Heart right ventricle (tissue), 16 donors: ENCODE measurements around the gene MLXIPL. TPM values are rescaled to one million over a fixed set of nuclear protein-coding genes. Genes with fewer than 3 reads are reported as not detected.

Source experiments
- ATAC-seq, 8 donors: fragments of 200-7000 bp; cut with Tn5 transposase; one replicate each; pipeline ENCODE4 v1.9.1; 2020; ENCODE audit warnings: mild to moderate bottlenecking in 8 of 8, moderate library complexity in 8 of 8, moderate number of reproducible peaks in 1 of 8
- DNase-seq, 2 donors: peaks; one replicate each; pipeline ENCODE4 v3.0.0-alpha.2; 2020
- H3K27ac ChIP-seq, 10 donors: fragments of 200-600 bp; sonication (generic) in 2 of 10; one replicate each; pipeline versions ENCODE4 v1.5.0 to v1.8.0; 2020 to 2022; ENCODE audit warnings: mild to moderate bottlenecking in 3 of 10
- H3K27me3 ChIP-seq, 7 donors: fragments of 200-600 bp; one replicate each; pipeline ENCODE4 v1.8.0; 2021 to 2022; ENCODE audit warnings: mild to moderate bottlenecking in 2 of 7
- H3K36me3 ChIP-seq, 9 donors: fragments of 200-600 bp; sonication (generic) in 1 of 9; one replicate each; pipeline versions ENCODE4 v1.5.0 to v1.8.0; 2020 to 2022; ENCODE audit warnings: mild to moderate bottlenecking in 2 of 9
- H3K4me1 ChIP-seq, 9 donors: fragments of 200-600 bp; sonication (generic) in 1 of 9; one replicate each; pipeline versions ENCODE4 v1.5.0 to v1.8.0; 2020 to 2022; ENCODE audit warnings: mild to moderate bottlenecking in 4 of 9
- H3K4me3 ChIP-seq, 10 donors: fragments of 200-600 bp; sonication (generic) in 2 of 10; one replicate each; pipeline versions ENCODE4 v1.5.0 to v1.8.0; 2020 to 2022; ENCODE audit warnings: mild to moderate bottlenecking in 7 of 10, moderate library complexity in 2 of 10
- H3K9me3 ChIP-seq, 11 donors: fragments of 200-600 bp in 10 of 11; sonication (generic) in 2 of 11; one replicate each; pipeline versions ENCODE4 v1.5.0 to v1.8.0; 2013 to 2022; ENCODE audit warnings: mild to moderate bottlenecking in 2 of 11, control low read depth in 1 of 11, moderate library complexity in 1 of 11
- WGBS, 2 donors: extraction: QIAGEN DNeasy Blood & Tissue Kit; methylation state at CpG; one replicate each; pipeline ENCODE4 v1.1.7; 2013; ENCODE audit warnings: inconsistent platforms in 1 of 2; 5-methylcytosine and 5-hydroxymethylcytosine counted together
- intact Hi-C, 10 donors: fragments of 100-400 bp; cut with DNase I; formaldehyde crosslinking; loops; one replicate each; pipeline versions ENCODE4 v1.11.1 to v1.14.2; 2022
- polyA plus RNA-seq, 2 donors: library from polyadenylated mRNA; stranded (reverse); fragments of 200-250 nt; gene quantifications; one replicate each; pipeline ENCODE4 v1.2.3, GENCODE V29; 2013
- total RNA-seq, 10 donors: library from RNA; stranded (reverse); fragmentation: NEBNext Ultra II Directional in 3 of 10; extraction: Animal tissue kit (Norgen Biotek cat#: 25700) in 3 of 10; gene quantifications; one replicate each; pipeline versions ENCODE4 v1.2.1 to v1.2.4, GENCODE V29; 2021 to 2023
- TF ChIP-seq, protein P1 (sequence below), 9 donors: fragments of 200-600 bp; sonication (generic) in 2 of 9; IDR thresholded peaks; one replicate each; pipeline versions ENCODE4 v1.5.0 to v1.8.0; 2021 to 2022; ENCODE audit warnings: antibody characterized with exemption in 9 of 9, mild to moderate bottlenecking in 5 of 9, moderate library complexity in 1 of 9
- donor health status: Arrhythmogenic right ventricular cardiomyopathy.
- donor health status: ischemic (EF 13 %, LVEDD 7.1; RV severe dilation, severe dysfunction).
- donor health status: healthy with polysubstance abuse.
- donor health status: DM: no; HTN: yes; CAD: no.
- donor health status: DM: no; HTN: no; CAD: no.
- donor health status: ischemic (EF 25% LVEDD 6.9; RV normal size, moderate dysfunction).
- donor health status: ischemic (EF 25% LVEDD 5.7; RV mildly dilated, moderate dysfunction).
- donor health status: healthy.
- donor health status: DM: yes; HTN: yes; CAD: no.
- donor health status: Ischemic cardiomyopathy.
- donor health status: ischemic (EF 35%, LVEDD 5.7; RV mildly dilated, moderate dysfunction).
- donor health status: nonischemic (EF 11% LVEDD 7.7; RV severe dilation, severe dysfunction).
- donor health status: DM: yes; HTN: yes; CAD: no.
- donor health status: PGD.
- donor health status: ischemic (EF 29% LVEDD 5.4; RV normal size, mild dysfunction).
- donor health status: nonischemic (EF 23%, LVEDD 6.1; RV moderate dilation, normal function).

The MLXIPL gene
- total and polyA plus RNA-seq, 12 donors: 0.28 to 22.8 (median 2.4) TPM; not detected in 2

DNA sequence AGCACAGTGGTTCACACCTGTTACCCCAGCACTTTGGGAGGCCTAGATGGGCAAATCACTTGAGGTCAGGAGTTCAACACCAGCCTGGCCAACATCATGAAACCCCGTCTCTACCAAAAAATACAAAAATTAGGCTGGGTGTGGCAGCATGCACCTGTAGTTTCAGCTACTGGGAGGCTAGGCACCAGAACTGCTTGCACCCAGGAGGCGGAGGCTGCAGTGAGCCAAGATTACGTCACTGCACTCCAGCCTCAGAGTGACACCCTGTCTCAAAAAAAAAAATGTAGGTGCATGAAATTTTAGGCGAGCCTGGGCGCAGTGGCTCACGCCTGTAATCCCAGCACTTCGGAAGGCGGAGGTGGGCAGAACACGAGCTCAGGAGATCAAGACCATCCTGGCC, 76.5 kb downstream of the MLXIPL start:
- ATAC-seq: peak in 2 of 8 donors; percentile 24 to 52
- intact Hi-C loops: loop anchor here in 1 of 10 donors (2.0 kb wide), 1 partner anchor 23 kb away; no protein-coding TSS in a partner anchor
- Histone ChIP-seq H3K27ac (peak overlapping the region in 2 of 10 donors; percentile 22 to 69), H3K36me3 (peaks cover 0 to 91% (median 29%) of the 10 kb centered on the region in 9 donors), H3K27me3 (no peaks in the 10 kb centered on the region), H3K4me1 (peaks cover 0 to 36% (median 19%) of the 10 kb centered on the region in 9 donors), H3K4me3 (no peak overlapping the region), H3K9me3 (no peaks in the 10 kb centered on the region)
- DNase-seq: no peak
- 85 to 93% methylated on average over 9 of the region's 9 CpGs for WGBS, 2 donors
- TF ChIP-seq, protein P1, sequence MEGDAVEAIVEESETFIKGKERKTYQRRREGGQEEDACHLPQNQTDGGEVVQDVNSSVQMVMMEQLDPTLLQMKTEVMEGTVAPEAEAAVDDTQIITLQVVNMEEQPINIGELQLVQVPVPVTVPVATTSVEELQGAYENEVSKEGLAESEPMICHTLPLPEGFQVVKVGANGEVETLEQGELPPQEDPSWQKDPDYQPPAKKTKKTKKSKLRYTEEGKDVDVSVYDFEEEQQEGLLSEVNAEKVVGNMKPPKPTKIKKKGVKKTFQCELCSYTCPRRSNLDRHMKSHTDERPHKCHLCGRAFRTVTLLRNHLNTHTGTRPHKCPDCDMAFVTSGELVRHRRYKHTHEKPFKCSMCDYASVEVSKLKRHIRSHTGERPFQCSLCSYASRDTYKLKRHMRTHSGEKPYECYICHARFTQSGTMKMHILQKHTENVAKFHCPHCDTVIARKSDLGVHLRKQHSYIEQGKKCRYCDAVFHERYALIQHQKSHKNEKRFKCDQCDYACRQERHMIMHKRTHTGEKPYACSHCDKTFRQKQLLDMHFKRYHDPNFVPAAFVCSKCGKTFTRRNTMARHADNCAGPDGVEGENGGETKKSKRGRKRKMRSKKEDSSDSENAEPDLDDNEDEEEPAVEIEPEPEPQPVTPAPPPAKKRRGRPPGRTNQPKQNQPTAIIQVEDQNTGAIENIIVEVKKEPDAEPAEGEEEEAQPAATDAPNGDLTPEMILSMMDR (IDR thresholded peaks at IDR 0.05): no peak

DNA sequence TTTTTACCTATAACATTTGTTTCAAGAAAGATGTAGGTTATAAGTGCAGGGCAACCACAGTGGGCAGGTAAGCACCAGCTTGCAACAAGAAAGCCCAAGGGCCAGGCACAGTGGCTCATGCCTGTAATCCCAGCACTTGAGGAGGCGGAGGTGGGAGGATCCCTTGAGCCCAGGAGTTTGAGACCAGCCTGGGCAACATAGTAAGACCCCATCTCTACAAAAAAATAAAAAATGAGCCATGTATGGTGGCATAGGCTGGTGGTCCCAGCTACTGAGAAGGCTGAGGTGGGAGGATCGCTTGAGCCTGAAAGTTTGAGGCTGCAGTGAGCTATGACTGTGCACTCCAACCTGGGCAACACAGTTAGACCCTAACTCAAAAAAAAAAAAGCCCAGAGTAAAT, 79.6 kb downstream of the MLXIPL start:
- peaks cover 0 to 29% (median 12%) of the 10 kb centered on the region in 9 donors for H3K4me1 ChIP-seq
- no peaks in the 10 kb centered on the region for H3K9me3 ChIP-seq
- H3K36me3 ChIP-seq: peaks cover 0 to 94% (median 34%) of the 10 kb centered on the region in 9 donors
- TF ChIP-seq, protein P1 (IDR thresholded peaks at IDR 0.05): no peak
- 96 to 100% methylated on average over 2 of the region's 2 CpGs for WGBS, 2 donors
- DNase-seq: no peak
- intact Hi-C loops: no loop called here
- ATAC-seq: no peak
- no peaks in the 10 kb centered on the region for H3K27me3 ChIP-seq
- no peak overlapping the region for H3K4me3 ChIP-seq
- H3K27ac ChIP-seq: no peak overlapping the region

Other genes starting within 250 kb of the MLXIPL start
- gene FZD9, start 190.7 kb downstream of the MLXIPL start, total RNA-seq: under 1 TPM in 5 of 10 donors, not detected in 5; 0.13 to 0.41 (median 0.15) TPM
- gene FZD9, start 190.7 kb downstream of the MLXIPL start, polyA plus RNA-seq: under 1 TPM; 0.15 to 0.45 TPM
- gene BAZ1B, start 102.2 kb downstream of the MLXIPL start, total RNA-seq: 10 to 100 TPM; 34.0 to 49.9 (median 41.5) TPM
- 10 to 100 TPM; 11.7 to 17.2 TPM for gene BAZ1B, start 102.2 kb downstream of the MLXIPL start, polyA plus RNA-seq
- 10 to 100 TPM; 65.1 to 85.8 (median 73.9) TPM for gene BCL7B, start 66.8 kb downstream of the MLXIPL start, total RNA-seq
- 10 to 100 TPM; 64.9 to 65.5 TPM for gene BCL7B, start 66.8 kb downstream of the MLXIPL start, polyA plus RNA-seq
- 10 to 100 TPM in 7 of 10 donors, 1 to 10 TPM in 3; 7.7 to 20.6 (median 10.4) TPM for gene TBL2, start 45.9 kb downstream of the MLXIPL start, total RNA-seq
- 10 to 100 TPM in 1 of 2 donors, 1 to 10 TPM in 1; 6.9 to 22.1 TPM for gene TBL2, start 45.9 kb downstream of the MLXIPL start, polyA plus RNA-seq
- gene VPS37D, start 43.3 kb upstream of the MLXIPL start, total RNA-seq: 1 to 10 TPM; 1.1 to 3.6 (median 2.2) TPM
- gene VPS37D, start 43.3 kb upstream of the MLXIPL start, polyA plus RNA-seq: 1 to 10 TPM; 1.2 to 1.4 TPM
- 10 to 100 TPM; 12.1 to 20.8 (median 15.8) TPM for gene DNAJC30, start 58.9 kb upstream of the MLXIPL start, total RNA-seq
- gene DNAJC30, start 58.9 kb upstream of the MLXIPL start, polyA plus RNA-seq: 1 to 10 TPM; 9.1 TPM
- 10 to 100 TPM; 63.4 to 89.9 (median 66.8) TPM for gene BUD23, start 59.1 kb upstream of the MLXIPL start, total RNA-seq
- 100 to 1,000 TPM; 123 to 134 TPM for gene BUD23, start 59.1 kb upstream of the MLXIPL start, polyA plus RNA-seq
- gene STX1A, start 95.1 kb upstream of the MLXIPL start, total RNA-seq: 1 to 10 TPM in 9 of 10 donors, under 1 TPM in 1; 0.88 to 2.7 (median 1.8) TPM
- 1 to 10 TPM; 2.5 to 3.4 TPM for gene STX1A, start 95.1 kb upstream of the MLXIPL start, polyA plus RNA-seq
- gene ABHD11, start 114.3 kb upstream of the MLXIPL start, total RNA-seq: 10 to 100 TPM; 20.0 to 36.8 (median 29.6) TPM
- 10 to 100 TPM; 26.8 to 36.6 TPM for gene ABHD11, start 114.3 kb upstream of the MLXIPL start, polyA plus RNA-seq
- gene CLDN3, start 145.7 kb upstream of the MLXIPL start, total RNA-seq: not detected
- gene CLDN3, start 145.7 kb upstream of the MLXIPL start, polyA plus RNA-seq: not detected
- under 1 TPM in 2 of 10 donors, not detected in 8; 0.14 to 0.30 TPM for gene CLDN4, start 206.5 kb upstream of the MLXIPL start, total RNA-seq
- gene CLDN4, start 206.5 kb upstream of the MLXIPL start, polyA plus RNA-seq: under 1 TPM in 1 of 2 donors, not detected in 1; 0.03 TPM
- gene METTL27, start 218.0 kb upstream of the MLXIPL start, total RNA-seq: 1 to 10 TPM in 1 of 10 donors, under 1 TPM in 7, not detected in 2; 0.31 to 1.3 (median 0.47) TPM
- gene METTL27, start 218.0 kb upstream of the MLXIPL start, polyA plus RNA-seq: under 1 TPM in 1 of 2 donors, not detected in 1; 0.16 TPM
- not detected for gene TMEM270, start 236.6 kb upstream of the MLXIPL start, total RNA-seq
- gene TMEM270, start 236.6 kb upstream of the MLXIPL start, polyA plus RNA-seq: not detected